Nephron (organoid): Measurements from ENCODE around the gene CAMK2G.

Experiments used
- H3K27ac Mint-ChIP-seq, 3 experiments: 2 replicates each; pipeline ENCODE4 v1.8.0; 2020; ENCODE audit warnings: mixed read lengths in 3 of 3, mild to moderate bottlenecking in 2 of 3, moderate library complexity in 1 of 3
- H3K27me3 Mint-ChIP-seq: 2 replicates; pipeline ENCODE4 v1.8.0; 2021; ENCODE audit warnings: low read depth, mild to moderate bottlenecking, moderate library complexity, mixed read lengths
- H3K36me3 Mint-ChIP-seq: 2 replicates; pipeline ENCODE4 v1.8.0; 2020; ENCODE audit warnings: low read depth, mixed read lengths
- H3K4me1 Mint-ChIP-seq: 2 replicates; pipeline ENCODE4 v1.8.0; 2020; ENCODE audit warnings: mixed read lengths
- H3K4me3 Mint-ChIP-seq, 3 experiments: 2 replicates each; pipeline ENCODE4 v1.8.0; 2020; ENCODE audit warnings: mild to moderate bottlenecking in 3 of 3, mixed read lengths in 3 of 3, moderate library complexity in 2 of 3
- H3K9me3 Mint-ChIP-seq: 2 replicates; pipeline ENCODE4 v1.8.0; 2020; ENCODE audit warnings: mixed read lengths
- TF ChIP-seq, protein P1 (sequence below), 3 experiments: fragments of 200-600 bp; sonication (generic); IDR thresholded peaks; one replicate each; pipeline ENCODE4 v1.5.0; 2021; ENCODE audit warnings: antibody characterized with exemption in 3 of 3; ENCODE audit not compliant: unreplicated experiment in 3 of 3

CAMK2G gene

GRCh38 chr10:73765066-73765465 is 109.3 kb downstream of the CAMK2G start:
- TF ChIP-seq, protein P1, sequence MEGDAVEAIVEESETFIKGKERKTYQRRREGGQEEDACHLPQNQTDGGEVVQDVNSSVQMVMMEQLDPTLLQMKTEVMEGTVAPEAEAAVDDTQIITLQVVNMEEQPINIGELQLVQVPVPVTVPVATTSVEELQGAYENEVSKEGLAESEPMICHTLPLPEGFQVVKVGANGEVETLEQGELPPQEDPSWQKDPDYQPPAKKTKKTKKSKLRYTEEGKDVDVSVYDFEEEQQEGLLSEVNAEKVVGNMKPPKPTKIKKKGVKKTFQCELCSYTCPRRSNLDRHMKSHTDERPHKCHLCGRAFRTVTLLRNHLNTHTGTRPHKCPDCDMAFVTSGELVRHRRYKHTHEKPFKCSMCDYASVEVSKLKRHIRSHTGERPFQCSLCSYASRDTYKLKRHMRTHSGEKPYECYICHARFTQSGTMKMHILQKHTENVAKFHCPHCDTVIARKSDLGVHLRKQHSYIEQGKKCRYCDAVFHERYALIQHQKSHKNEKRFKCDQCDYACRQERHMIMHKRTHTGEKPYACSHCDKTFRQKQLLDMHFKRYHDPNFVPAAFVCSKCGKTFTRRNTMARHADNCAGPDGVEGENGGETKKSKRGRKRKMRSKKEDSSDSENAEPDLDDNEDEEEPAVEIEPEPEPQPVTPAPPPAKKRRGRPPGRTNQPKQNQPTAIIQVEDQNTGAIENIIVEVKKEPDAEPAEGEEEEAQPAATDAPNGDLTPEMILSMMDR (IDR thresholded peaks at IDR 0.05; ENCODE audit: unreplicated experiment in 3 of 3) = no peak
- Mint-ChIP-seq H3K27ac (no peak overlapping the region), H3K4me3 (no peak overlapping the region), H3K4me1 (peaks cover 25% of the 10 kb centered on the region), H3K9me3 (no peaks in the 10 kb centered on the region), H3K36me3 (peaks cover 81% of the 10 kb centered on the region), H3K27me3 (no peaks in the 10 kb centered on the region)

DNA sequence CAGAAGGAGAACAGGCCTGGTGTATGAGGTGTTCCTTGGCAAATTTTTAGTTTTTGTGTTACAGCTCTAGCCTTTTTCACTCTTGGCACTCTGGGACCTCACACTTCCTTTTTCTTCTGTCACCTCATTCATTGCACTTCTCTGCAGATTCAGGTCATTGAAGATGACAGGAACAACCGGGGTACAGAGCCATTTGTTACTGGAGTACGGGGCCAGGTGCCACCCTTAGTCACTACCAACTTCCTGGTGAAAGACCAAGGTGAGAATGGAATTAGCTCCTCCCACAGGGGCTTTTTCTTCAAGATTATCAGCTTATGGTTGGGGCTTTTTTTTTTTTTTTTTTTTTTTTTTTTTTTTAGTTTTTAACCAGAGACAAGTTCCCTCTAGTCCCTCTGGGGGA is 111.0 kb downstream of the CAMK2G start:
- TF ChIP-seq, protein P1 (IDR thresholded peaks at IDR 0.05; ENCODE audit: unreplicated experiment in 3 of 3) = no peak
- Mint-ChIP-seq H3K9me3 (no peaks in the 10 kb centered on the region), H3K27me3 (no peaks in the 10 kb centered on the region), H3K36me3 (peaks cover 77% of the 10 kb centered on the region), H3K4me1 (peaks cover 30% of the 10 kb centered on the region), H3K4me3 (no peak overlapping the region), H3K27ac (peak overlapping the region in 1 of 3 experiments; percentile 8)

GRCh38 chr10:73762915-73763314 is 111.4 kb downstream of the CAMK2G start:
- TF ChIP-seq, protein P1 (IDR thresholded peaks at IDR 0.05; ENCODE audit: unreplicated experiment in 3 of 3) = no peak
- no peaks in the 10 kb centered on the region for H3K27me3 Mint-ChIP-seq
- H3K4me1 Mint-ChIP-seq = peaks cover 30% of the 10 kb centered on the region
- peak overlapping the region in 2 of 3 experiments; percentile 1 to 8 for H3K27ac Mint-ChIP-seq
- no peaks in the 10 kb centered on the region for H3K9me3 Mint-ChIP-seq
- H3K4me3 Mint-ChIP-seq = peak overlapping the region in 1 of 3 experiments; percentile 27
- H3K36me3 Mint-ChIP-seq = peaks cover 75% of the 10 kb centered on the region
